ENCODE data around the gene PLAC9.
"Not testable (repeated sequence)": the region's sequence is repeated elsewhere in the genome, so short reads cannot be mapped to it uniquely, and the experiment has no call there.

Gene PLAC9

DNA sequence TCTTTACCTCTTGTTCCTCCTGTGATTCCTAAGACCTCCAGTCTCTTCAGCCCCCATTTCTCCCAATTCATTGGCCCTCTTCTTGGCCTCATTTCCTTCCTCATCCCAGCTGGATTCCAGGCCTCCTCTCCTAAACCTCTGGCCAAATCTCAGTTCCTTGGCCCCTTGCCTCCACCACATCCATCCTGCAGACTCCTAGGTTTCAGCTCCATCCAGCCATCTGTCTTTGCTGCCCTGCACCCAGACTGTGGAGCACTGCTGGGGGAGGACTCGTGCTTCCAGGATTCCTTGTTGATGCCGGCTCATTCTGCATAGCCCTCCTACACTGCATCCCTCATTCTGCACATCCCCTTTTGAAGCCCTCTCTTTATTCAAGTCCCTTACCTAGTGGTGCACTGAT, 6.7 kb downstream of the PLAC9 start:
- H3K27ac ChIP-seq: no peak overlapping the region
- TF ChIP-seq, protein P1, sequence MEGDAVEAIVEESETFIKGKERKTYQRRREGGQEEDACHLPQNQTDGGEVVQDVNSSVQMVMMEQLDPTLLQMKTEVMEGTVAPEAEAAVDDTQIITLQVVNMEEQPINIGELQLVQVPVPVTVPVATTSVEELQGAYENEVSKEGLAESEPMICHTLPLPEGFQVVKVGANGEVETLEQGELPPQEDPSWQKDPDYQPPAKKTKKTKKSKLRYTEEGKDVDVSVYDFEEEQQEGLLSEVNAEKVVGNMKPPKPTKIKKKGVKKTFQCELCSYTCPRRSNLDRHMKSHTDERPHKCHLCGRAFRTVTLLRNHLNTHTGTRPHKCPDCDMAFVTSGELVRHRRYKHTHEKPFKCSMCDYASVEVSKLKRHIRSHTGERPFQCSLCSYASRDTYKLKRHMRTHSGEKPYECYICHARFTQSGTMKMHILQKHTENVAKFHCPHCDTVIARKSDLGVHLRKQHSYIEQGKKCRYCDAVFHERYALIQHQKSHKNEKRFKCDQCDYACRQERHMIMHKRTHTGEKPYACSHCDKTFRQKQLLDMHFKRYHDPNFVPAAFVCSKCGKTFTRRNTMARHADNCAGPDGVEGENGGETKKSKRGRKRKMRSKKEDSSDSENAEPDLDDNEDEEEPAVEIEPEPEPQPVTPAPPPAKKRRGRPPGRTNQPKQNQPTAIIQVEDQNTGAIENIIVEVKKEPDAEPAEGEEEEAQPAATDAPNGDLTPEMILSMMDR (IDR thresholded peaks at IDR 0.05): no peak
- DNase-seq (ENCODE audit: low spot score): no peak
- no peak overlapping the region for H3K4me3 ChIP-seq

DNA sequence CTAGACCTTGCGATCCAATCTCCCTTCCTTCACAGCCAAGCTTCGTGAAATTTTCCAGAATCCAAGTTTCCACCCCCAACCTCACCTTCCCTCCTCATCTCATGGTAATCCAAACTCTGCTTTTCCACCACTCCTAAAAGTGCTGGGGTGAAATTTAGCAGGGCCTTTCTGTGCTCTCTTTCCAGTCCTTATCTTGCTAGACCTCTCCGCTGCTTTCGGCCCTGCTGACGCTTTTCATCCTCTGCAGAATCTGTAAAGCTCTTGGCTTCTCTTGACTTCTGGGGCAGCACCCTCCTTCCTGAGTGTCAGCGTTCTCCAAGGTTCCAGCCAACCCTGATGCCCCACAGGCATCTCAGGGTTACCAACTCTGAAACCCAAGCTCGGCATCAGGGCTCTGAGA, 7.7 kb downstream of the PLAC9 start:
- TF ChIP-seq, protein P1 (IDR thresholded peaks at IDR 0.05): no peak
- no peak overlapping the region for H3K4me3 ChIP-seq
- no peak for DNase-seq (ENCODE audit: low spot score)
- no peak overlapping the region for H3K27ac ChIP-seq

DNA sequence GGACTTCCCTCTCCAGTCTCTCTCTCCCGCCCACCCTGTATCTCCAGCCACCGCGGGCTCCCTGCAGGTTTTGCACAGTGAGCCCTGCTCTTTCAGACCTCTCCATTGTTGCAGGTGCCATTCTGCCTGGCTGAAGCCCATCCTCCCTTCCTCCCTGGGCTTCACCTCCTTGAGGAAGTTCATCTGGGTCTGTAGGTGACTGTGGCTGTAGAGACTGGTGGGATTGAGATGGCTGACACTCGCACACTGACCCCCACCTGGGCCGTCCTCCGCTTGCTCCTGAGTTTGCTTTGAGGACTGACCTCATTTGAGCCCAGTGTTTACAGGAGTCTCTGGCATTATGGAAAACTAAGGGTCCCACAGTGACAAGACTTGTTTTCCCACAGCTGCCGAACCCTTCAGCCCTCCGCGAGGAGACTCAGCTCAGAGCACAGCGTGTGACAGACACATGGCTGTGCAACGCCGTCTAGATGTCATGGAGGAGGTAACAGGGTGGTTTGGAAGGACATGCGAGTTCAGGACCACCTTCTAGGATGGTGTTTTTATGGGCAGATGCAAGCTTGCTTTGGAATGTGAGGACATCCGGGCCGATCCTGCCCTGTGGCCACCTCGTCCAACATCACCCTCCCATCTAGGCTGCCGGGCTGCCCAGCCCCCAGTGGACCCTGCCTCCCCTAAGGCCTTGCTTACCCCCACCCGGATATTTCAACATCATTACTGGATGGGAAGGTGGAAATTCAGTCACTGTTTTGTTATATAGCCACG, 9.3 kb downstream of the PLAC9 start:
- Histone ChIP-seq H3K4me3 (no peak overlapping the region), H3K27ac (peak overlapping the region in 1 of 2 donors; percentile 51)
- TF ChIP-seq, protein P1 (IDR thresholded peaks at IDR 0.05): no peak
- no peak for DNase-seq (ENCODE audit: low spot score)

DNA sequence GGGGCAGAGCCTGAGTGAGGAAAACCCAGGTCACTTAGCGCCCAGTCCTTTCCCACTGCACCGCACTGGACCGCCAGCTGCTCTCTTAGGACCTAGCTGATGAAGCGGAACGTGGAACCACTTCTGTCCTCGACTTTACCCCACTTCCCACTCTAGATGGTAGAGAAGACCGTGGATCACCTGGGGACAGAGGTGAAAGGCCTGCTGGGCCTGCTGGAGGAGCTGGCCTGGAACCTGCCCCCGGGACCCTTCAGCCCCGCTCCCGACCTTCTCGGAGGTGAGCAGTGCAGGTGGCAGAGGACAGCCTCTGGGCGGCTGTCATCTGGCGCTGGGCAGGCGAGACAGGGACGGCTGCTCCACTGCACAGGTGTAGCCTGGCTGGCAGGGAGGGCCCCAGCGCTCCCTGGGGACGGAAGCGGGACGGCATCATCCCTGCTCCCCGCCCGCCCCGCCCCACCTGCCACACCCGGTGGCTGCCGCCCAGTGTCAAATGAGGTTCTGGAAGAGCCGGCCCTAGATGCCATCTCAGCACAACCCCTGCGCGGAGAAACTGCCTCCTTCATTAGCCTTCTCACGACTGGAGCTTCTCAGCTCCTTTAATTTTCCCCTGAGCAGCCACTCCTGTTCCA, 11.7 kb downstream of the PLAC9 start:
- Histone ChIP-seq H3K27ac (peak overlapping the region in 1 of 2 donors; percentile 45), H3K4me3 (peak overlapping the region; percentile 8)
- TF ChIP-seq, protein P1 (IDR thresholded peaks at IDR 0.05): no peak
- DNase-seq (ENCODE audit: low spot score): no peak

DNA sequence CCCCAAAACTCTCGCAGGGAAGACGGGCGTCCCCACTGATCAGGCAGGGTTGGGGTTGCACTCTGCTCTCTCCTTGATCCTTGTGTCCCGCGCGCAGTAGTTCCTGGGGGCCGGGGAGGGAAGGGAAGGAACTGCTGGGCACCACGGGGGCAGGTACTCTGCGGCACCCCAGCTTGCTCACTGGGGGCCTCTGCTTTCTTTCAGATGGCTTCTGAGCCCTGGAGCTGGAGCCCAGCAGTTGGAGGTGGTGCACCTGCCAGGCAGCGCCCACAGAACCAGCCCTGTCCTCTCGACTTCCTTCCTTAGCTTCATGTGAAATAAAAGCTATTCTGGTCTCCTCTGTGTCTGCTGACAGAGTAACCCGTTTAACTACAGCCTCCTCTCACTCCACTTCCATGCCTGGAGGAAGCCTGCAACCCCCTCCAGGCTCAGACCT, 12.2 kb downstream of the PLAC9 start:
- TF ChIP-seq, protein P1 (IDR thresholded peaks at IDR 0.05): no peak
- peak overlapping the region in 1 of 2 donors; percentile 45 for H3K27ac ChIP-seq
- H3K4me3 ChIP-seq: no peak overlapping the region
- DNase-seq (ENCODE audit: low spot score): no peak

DNA sequence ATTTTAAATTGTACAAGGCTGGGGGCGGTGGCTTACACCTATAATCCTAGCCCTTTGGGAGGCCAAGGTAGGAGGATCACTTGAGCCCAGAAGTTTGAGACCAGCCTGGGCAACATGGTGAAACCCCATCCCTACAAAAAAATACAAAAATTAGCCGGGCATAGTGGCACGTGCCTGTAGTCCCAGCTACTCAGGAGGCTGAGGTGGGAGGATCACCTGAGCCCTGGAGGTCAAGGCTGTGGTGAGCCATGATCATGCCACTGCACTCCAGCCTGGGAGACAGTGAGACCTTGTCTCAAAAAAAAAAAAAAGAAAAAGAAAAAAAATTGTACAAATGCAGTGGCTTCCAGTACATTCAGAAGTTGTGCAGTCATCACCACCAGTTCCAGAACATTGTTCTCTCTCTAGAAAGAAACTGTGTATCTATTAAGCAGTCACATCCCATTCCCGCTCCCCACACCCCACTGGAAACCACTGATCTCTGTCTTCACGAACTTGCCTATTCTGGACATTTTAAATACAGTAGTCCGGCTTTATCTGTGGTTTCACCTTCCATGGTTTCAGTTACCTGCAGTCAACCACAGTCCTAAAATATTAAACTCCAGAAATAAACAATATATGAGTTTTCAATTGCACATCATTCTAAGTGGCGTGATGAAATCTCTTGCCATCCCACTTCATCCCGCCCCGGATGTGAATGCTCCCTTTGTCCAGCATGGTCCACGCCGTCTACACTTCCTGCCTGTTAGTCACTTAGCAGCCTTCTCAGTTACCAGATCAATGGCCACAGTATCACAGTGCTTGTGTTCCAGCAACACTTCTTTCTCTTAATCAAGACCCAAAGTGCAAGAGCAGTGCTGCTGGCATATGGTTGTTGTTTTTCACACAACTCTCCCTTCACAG, 13.1 kb downstream of the PLAC9 start:
- DNase-seq (ENCODE audit: low spot score): not testable (repeated sequence)
- H3K27ac ChIP-seq: peak overlapping the region; percentile 6 to 45

DNA sequence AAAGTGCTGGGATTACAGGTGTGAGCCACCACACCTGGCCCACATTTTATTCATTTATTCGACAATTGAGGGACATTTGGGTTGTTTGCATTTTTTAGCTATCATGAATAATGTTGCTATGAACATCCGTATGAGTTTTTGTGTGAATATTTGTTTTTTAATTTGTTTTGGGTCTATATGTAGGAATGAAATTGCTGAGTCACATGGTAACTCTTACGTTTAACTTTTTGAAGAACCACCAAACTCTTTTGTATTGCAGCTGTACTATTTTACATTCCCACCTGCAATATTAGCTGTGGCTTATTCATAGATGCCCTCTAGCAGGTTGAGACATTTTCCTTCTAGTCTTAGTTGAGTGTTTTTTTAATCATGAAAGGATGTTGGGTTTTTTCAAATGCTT, 14.4 kb downstream of the PLAC9 start:
- TF ChIP-seq, protein P1 (IDR thresholded peaks at IDR 0.05): no peak
- Histone ChIP-seq H3K4me3 (no peak overlapping the region), H3K27ac (no peak overlapping the region)
- DNase-seq (ENCODE audit: low spot score): no peak

More for the DNA sequence above, 13.1 kb downstream of the PLAC9 start:
- H3K4me3 ChIP-seq: not testable (repeated sequence)
